GM20000 (cell line): ENCODE data around the gene PCDH10.

ENCODE experiments used
- DNase-seq: peaks from one replicate; pipeline ENCODE4 v3.0.0; 2012; ENCODE audit warnings: low spot score
- TF ChIP-seq, protein P1 (sequence below): IDR thresholded peaks from 2 replicates; pipeline ENCODE4 v1.5.1; 2012; ENCODE audit warnings: mild to moderate bottlenecking, control low read depth; ENCODE audit errors: extremely low read depth, missing control alignments

The PCDH10 gene

DNA sequence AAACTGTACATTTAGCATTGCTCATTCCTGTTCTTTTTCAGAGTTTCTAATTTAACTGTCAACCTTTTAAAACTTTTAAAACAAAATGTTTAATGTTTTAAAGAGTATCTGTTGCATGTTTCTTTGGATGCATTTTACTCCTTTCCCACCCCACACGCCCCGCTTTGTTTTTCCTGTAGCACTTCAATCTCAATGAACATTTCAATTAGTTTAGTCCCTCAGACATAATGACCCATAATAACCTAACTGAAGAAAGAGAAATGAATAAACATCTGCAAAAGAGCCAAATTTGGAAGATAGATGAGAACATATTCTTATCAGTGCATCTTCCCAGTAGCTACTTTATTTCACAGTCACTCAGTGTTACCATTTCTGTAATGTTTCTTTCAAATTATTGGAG, 7.5 kb downstream of the PCDH10 start:
- TF ChIP-seq, protein P1, sequence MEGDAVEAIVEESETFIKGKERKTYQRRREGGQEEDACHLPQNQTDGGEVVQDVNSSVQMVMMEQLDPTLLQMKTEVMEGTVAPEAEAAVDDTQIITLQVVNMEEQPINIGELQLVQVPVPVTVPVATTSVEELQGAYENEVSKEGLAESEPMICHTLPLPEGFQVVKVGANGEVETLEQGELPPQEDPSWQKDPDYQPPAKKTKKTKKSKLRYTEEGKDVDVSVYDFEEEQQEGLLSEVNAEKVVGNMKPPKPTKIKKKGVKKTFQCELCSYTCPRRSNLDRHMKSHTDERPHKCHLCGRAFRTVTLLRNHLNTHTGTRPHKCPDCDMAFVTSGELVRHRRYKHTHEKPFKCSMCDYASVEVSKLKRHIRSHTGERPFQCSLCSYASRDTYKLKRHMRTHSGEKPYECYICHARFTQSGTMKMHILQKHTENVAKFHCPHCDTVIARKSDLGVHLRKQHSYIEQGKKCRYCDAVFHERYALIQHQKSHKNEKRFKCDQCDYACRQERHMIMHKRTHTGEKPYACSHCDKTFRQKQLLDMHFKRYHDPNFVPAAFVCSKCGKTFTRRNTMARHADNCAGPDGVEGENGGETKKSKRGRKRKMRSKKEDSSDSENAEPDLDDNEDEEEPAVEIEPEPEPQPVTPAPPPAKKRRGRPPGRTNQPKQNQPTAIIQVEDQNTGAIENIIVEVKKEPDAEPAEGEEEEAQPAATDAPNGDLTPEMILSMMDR = no peak
- DNase-seq = no peak

DNA sequence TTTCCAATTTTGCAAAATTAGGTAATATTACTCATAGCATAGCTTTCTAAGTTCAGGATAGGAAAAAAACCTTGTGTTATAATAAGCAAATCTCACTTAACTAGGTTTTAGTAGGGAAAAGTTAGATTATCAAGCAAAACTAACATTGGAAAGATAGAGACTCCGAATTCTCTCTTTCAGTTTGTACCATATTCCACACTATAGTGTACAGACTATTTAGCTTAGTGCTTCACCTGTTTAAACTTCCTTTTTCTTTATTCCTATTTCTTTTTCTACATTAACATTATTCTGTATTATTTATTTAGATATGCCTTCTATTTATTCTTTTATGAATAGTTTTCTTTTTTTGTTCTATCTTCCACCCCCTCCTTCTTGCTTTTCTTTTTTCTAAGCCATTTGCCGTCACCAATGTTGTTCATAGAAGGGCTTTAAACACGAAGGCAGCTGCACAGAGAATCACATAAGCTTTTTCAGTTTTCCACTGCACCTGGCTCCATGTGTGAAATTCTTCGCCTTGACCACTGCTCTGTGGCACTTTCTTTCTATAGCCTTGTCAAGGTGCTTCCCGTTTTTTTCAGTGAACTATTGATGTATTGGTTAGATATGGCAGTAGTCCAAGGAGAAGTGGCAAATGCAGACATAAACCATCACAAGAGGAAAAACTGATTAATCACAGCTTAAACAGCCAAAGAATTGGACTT, 8.5 kb downstream of the PCDH10 start:
- DNase-seq = no peak
- TF ChIP-seq, protein P1 = no peak

DNA sequence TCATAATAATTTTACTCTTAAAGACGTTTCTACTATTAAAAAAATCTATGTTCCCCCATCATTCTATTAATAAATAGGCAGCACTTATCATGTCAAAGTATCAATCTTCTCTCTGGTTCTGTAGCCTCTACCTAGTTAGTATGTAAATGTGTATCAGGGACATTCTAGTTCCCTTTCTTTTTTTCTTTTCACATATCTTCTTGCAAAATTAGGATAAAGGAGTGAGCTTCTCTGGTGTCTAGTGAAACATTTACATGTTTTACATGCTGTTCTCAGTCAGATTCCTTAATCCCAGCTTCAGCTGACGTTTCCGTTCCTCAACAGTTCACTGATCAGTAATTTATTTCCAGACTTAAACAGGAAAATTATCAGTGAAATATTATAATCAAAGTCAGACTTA, 11.8 kb downstream of the PCDH10 start:
- DNase-seq = no peak
- TF ChIP-seq, protein P1 = no peak

DNA sequence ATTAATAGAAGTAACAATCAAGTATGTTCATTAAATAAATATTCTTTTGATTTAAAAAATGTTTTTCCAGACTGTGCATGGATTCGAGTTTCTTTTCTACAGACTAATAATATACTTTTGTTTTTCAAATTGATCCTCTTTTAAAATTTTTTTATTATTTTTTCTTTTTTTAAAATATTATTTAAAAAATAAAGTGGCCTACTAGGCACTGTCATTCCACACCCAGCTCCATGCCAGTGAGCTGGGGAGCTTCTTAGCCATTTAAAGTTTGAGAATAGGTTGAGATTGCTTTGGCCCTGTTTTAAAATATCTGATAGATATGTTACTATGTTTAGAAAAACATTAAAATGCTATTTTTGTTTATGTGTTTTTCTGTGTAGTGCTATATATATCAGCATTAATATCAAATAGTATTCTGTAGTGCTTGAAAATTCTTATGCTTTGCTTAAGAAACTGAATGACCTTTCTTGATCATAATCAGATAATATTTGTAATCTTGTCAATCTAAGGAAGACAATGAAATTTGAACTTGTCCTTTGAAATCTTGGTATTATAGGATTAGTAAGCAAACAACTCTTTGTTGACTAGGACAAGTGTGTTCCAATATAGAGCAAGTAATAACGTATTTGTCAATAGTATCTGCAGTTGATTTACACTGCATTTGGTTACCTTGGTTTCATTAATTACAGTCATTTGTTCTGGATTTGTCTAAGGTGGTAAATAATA, 12.6 kb downstream of the PCDH10 start:
- TF ChIP-seq, protein P1 = no peak

DNA sequence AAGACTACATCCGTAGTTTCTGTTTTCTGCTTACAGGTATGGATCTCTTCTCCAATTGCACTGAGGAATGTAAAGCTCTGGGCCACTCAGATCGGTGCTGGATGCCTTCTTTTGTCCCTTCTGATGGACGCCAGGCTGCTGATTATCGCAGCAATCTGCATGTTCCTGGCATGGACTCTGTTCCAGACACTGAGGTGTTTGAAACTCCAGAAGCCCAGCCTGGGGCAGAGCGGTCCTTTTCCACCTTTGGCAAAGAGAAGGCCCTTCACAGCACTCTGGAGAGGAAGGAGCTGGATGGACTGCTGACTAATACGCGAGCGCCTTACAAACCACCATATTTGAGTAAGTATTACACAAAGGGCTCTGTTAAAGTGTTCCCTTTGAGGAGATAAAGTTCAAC, 13.8 kb downstream of the PCDH10 start:
- TF ChIP-seq, protein P1 = no peak
- DNase-seq = no peak

More for the DNA sequence above, 12.6 kb downstream of the PCDH10 start:
- DNase-seq = no peak

DNA sequence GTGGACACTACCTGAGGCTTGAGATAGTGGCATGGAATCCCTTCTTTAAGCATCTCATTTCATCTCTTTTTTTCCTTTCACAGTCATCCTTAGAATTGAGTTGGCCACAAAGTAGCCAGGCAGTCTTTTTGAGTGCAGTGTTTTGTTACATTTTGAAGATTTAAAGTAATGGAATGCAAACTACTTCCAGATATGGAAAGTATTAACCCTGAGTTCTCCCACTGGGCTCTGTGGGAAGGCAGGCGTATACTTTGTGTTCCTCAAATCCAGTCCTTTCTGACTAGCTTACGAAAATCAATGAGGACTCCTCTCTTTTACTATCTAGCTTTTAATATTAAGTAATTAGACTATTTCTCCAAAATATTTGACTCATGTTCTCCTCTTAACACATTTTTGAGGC, 29.9 kb downstream of the PCDH10 start:
- TF ChIP-seq, protein P1 = no peak
- no peak for DNase-seq

DNA sequence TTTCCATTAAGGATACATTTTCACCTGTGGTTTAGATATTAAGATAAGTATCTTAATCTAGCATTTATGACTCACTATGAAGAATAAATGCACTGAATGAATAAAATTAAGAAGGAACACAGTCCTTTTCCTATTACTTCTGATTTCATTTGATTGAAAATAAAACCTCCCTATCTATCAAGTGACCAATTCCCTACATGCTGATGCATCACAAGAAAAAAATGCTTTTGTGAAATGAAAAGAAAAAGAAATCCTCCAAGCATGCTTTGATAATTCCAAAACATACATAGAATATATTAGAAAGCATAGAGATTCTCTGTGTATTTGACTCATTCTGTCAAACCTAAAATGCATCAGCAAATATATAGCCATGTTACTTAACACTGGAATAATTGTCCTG, 37.1 kb downstream of the PCDH10 start:
- DNase-seq = no peak
- TF ChIP-seq, protein P1 = no peak
